Stimulated activated naive CD8-positive, alpha-beta T cell treated with anti-CD3 and anti-CD28 coated beads, Interleukin-15, Interleukin-2, amounts not matched to agents 100 ng/mL and 50 ng/mL, for 24 hours (primary cell): ENCODE data around the gene FAM149A.

Experiments
- H3K27ac Mint-ChIP-seq: one replicate; pipeline ENCODE4 v1.8.0; 2021; ENCODE audit warnings: mild to moderate bottlenecking, mixed read lengths
- H3K27me3 Mint-ChIP-seq: one replicate; pipeline ENCODE4 v1.8.0; 2021; ENCODE audit warnings: mixed read lengths
- H3K36me3 Mint-ChIP-seq: one replicate; pipeline ENCODE4 v1.8.0; 2021; ENCODE audit warnings: low read depth, mixed read lengths
- H3K4me1 Mint-ChIP-seq: one replicate; pipeline ENCODE4 v1.8.0; 2021; ENCODE audit warnings: low read depth, mixed read lengths
- H3K4me3 Mint-ChIP-seq: one replicate; pipeline ENCODE4 v1.8.0; 2021; ENCODE audit warnings: mild to moderate bottlenecking, mixed read lengths
- H3K9me3 Mint-ChIP-seq: one replicate; pipeline ENCODE4 v1.8.0; 2021; ENCODE audit warnings: mixed read lengths

FAM149A gene

DNA sequence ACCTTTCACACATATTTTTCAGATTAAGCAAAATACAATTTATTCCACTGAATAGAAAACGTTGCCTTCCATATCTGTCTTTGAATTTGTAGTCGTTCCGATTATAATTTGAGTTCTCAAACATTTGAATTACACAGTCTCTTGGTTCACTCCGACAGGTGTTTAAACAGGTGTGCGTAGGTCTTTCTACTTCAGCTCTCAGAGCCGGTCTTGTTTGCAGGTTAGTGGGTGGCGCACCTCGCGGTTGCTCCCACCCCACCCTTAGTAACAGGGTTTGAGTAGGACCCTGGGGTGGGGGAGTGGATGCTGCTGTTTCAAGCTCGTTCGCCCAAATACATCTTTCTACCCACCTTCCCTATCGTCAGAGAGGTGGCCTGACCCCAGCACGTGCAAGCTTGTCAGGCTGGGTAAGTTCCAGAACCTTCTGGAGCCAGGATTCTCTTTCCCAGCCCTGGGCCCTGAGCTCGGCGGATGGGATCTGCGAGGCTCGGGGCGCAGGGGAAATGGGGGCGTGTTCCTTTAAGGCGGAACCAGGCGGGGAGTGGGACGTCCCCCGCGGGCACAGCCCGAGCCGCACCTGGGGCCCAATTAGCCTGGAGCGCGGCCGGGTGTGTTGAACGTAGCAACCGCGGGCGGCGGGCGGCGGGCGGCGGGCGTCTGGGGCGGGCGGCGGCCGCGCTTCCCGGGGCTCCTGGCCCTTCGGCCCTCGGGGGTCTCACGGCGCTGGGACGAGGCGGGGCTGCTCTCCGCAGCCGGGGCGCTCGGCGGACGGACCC is at the start of gene FAM149A:
Gene FAM149A (plus strand): TSS at position 591 of the 776 bp plus-strand sequence.
- Mint-ChIP-seq H3K36me3 (no peaks in the 10 kb centered on the region), H3K4me1 (peaks cover 8% of the 10 kb centered on the region), H3K27me3 (peaks cover 57% of the 10 kb centered on the region), H3K4me3 (peak within 1 kb of the TSS; percentile 76), H3K9me3 (no peaks in the 10 kb centered on the region), H3K27ac (no peak within 1 kb of the TSS)

- Mint-ChIP-seq H3K9me3 (no peaks in the 10 kb centered on the region), H3K27me3 (peaks cover 30% of the 10 kb centered on the region), H3K4me1 (peaks cover 16% of the 10 kb centered on the region), H3K4me3 (no peak overlapping the region), H3K27ac (no peak overlapping the region), H3K36me3 (no peaks in the 10 kb centered on the region)
Measured at GRCh38 chr4:186058253-186058979, 46.1 kb upstream of the FAM149A start.

GRCh38 chr4:186058980-186059316 is 45.6 kb upstream of the FAM149A start:
- Mint-ChIP-seq H3K4me1 (peaks cover 16% of the 10 kb centered on the region), H3K4me3 (no peak overlapping the region), H3K27ac (no peak overlapping the region)

DNA sequence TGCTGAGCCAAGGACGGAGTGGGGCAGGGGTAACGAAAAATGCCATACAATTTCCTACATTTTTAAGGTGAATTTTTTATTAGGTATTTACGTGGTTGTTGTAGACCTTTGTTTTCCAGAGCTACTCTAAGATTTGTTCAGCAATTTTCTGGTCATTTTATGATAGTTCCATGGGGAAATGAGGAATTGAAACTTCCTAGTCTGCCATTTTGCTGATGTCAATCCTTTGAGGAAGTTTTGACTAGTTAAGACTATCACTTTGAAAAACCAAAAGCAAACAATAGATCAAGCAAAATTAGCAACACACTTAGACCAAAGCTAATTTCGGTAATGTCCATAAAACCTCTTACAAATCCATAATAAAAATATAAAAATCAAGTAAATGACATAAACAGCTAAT is 42.6 kb upstream of the FAM149A start:
- Mint-ChIP-seq H3K27ac (no peak overlapping the region), H3K36me3 (no peaks in the 10 kb centered on the region), H3K4me1 (peaks cover 16% of the 10 kb centered on the region), H3K27me3 (peaks cover 48% of the 10 kb centered on the region), H3K4me3 (no peak overlapping the region), H3K9me3 (no peaks in the 10 kb centered on the region)

More at GRCh38 chr4:186058980-186059316, 45.6 kb upstream of the FAM149A start:
- no peaks in the 10 kb centered on the region for H3K36me3 Mint-ChIP-seq
- H3K9me3 Mint-ChIP-seq, result no peaks in the 10 kb centered on the region
- peaks cover 34% of the 10 kb centered on the region for H3K27me3 Mint-ChIP-seq

GRCh38 chr4:186067757-186068385 is 36.6 kb upstream of the FAM149A start:
- Mint-ChIP-seq H3K27ac (no peak overlapping the region), H3K4me1 (peaks cover 14% of the 10 kb centered on the region), H3K9me3 (no peaks in the 10 kb centered on the region), H3K4me3 (peak overlapping the region; percentile 81), H3K27me3 (peaks cover 23% of the 10 kb centered on the region), H3K36me3 (no peaks in the 10 kb centered on the region)

DNA sequence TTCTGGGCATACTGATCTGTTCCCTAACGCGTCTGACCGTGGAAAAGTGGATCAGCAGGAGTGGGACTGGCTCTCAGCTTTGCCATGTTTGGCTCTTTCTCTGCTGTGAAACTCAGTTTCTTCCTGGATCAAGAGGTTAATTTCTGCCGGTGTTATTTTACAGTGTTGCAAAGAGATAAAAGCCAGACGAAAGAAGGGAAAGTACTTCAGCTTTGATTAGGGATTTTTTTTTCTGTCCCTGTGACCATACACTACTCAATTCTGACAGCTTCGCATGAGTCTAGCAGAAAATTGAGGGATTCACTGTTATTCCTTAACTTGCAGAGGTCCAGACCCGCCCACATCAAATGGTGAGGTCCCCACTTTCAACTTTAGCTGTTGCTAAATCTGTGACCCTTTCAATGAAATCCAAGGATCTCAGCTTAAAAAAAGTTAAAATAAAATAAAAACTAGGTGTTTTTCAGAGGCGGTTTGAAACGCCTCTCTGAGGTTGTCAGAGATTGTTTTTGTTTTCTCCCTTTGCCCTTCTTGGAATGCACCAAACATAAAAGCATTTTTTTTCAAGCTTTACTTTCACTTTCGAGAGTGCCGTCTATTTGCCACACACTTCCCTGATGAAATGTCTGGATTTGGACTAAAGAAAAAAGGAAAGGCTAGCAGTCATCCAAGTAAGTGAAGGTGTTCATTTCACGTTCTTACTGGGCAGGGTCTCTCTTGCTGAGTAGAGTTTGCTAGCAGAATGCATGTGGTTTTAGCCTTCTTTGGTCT is 35.7 kb upstream of the FAM149A start, which contains the start of gene TLR3:
Gene TLR3 (plus strand): TSS at position 576 of the 768 bp plus-strand sequence. CDS start 7,464 bp downstream, outside the sequence.
- peaks cover 21% of the 10 kb centered on the region for H3K27me3 Mint-ChIP-seq
- H3K4me1 Mint-ChIP-seq, result peaks cover 14% of the 10 kb centered on the region
- no peaks in the 10 kb centered on the region for H3K9me3 Mint-ChIP-seq
- H3K4me3 Mint-ChIP-seq, result peak within 1 kb of the TSS; percentile 81
- no peak within 1 kb of the TSS for H3K27ac Mint-ChIP-seq
- H3K36me3 Mint-ChIP-seq, result no peaks in the 10 kb centered on the region

DNA sequence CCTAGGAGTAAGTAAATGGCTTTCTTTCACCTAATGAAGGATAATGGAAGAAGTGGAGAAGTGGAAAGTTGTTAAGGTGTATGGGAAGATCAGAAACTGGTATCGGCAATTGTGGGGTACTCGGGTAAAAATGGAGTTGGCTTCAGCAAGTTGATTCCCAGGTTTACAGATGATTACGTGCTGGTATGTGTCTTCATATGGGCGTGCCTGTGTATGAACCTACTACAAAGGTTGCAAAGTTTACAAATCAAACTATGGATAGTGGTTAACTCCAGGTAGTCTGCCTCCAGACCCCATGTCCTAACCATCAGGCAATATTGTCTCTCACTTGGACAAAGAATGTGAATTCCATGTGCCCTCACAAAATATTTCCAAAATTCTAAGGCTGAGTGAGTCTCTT is 34.8 kb upstream of the FAM149A start:
- Mint-ChIP-seq H3K27ac (no peak overlapping the region), H3K27me3 (peaks cover 19% of the 10 kb centered on the region), H3K9me3 (no peaks in the 10 kb centered on the region), H3K4me3 (no peak overlapping the region), H3K36me3 (no peaks in the 10 kb centered on the region), H3K4me1 (peaks cover 14% of the 10 kb centered on the region)

DNA sequence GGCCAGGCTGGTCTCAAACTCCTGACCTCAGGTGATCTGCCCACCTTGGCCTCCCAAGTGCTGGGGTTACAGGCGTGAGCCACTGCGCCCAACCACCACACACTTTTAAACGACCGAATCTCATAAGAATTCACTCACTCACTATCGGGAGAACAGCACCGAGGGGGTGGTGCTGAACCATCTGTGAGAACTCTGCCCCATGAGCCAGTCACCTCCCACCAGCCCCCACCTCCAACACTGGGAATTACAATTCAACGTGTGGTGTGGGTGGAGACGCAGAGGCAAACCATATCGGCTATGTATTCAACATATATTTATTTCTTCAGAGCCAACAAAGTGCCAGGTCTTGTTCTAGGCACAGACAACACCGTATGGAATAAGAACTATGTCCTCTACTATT is 32.0 kb upstream of the FAM149A start:
- Mint-ChIP-seq H3K9me3 (no peaks in the 10 kb centered on the region), H3K36me3 (no peaks in the 10 kb centered on the region), H3K4me3 (no peak overlapping the region), H3K27ac (no peak overlapping the region), H3K4me1 (peaks cover 14% of the 10 kb centered on the region), H3K27me3 (no peaks in the 10 kb centered on the region)

DNA sequence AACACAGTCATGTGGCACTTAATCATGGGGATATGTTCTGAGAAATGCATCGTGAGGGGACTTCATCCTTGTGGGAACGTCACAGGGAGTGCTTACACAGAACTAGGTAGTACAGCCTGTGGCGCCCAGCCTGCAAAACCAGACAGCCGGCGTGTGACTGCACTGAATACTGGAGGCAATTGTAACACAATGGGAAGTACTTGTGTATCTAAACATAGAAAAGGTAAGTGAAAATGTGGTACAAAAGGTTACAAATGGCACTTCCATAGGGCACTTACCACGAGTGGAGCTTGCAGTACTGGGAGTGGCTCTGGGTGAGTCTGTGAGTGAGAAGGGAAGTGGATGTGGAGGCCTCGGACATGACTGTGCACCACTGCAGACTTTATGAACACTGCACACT is 30.3 kb upstream of the FAM149A start:
- no peak overlapping the region for H3K27ac Mint-ChIP-seq
- H3K9me3 Mint-ChIP-seq, result no peaks in the 10 kb centered on the region
- no peak overlapping the region for H3K4me3 Mint-ChIP-seq
- no peaks in the 10 kb centered on the region for H3K27me3 Mint-ChIP-seq
- H3K36me3 Mint-ChIP-seq, result no peaks in the 10 kb centered on the region
- H3K4me1 Mint-ChIP-seq, result peaks cover 5% of the 10 kb centered on the region

DNA sequence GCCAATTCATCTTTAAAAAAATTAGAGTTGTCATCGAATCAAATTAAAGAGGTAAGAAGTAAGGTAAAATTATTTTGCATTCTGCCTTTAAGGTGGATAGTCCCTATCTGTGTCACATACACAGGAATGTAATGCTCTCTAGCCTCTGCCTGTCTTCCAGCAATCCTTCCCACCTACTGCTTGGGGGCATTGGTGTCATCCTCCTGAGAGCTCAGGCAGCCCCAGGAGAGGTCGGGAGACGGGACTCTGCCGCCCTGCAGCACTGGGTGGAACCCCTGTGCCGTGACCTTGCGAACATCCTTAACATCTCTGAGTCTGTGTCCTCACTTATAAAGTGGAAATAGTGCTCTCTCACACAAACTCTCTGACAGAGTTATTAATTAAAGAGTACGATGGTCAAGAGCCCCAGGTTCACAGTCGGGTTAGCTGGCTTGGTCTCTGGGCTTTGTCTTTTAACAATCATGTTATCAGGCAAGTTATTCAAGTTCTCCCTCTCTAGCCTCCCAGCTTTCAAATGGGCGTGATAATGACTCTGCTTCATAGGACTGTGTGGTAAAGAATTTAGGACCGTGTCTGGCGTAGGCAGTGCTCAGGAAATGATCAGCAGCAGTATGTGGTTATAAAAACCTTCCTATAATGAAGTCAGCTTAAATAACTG is 25.4 kb upstream of the FAM149A start:
- no peaks in the 10 kb centered on the region for H3K9me3 Mint-ChIP-seq
- no peak overlapping the region for H3K4me3 Mint-ChIP-seq
- H3K27ac Mint-ChIP-seq, result no peak overlapping the region
- no peaks in the 10 kb centered on the region for H3K27me3 Mint-ChIP-seq
- H3K4me1 Mint-ChIP-seq, result no peaks in the 10 kb centered on the region
- H3K36me3 Mint-ChIP-seq, result no peaks in the 10 kb centered on the region

GRCh38 chr4:186079694-186080093 is 24.8 kb upstream of the FAM149A start:
- Mint-ChIP-seq H3K4me3 (no peak overlapping the region), H3K27me3 (no peaks in the 10 kb centered on the region), H3K27ac (no peak overlapping the region), H3K9me3 (no peaks in the 10 kb centered on the region), H3K4me1 (no peaks in the 10 kb centered on the region), H3K36me3 (no peaks in the 10 kb centered on the region)

DNA sequence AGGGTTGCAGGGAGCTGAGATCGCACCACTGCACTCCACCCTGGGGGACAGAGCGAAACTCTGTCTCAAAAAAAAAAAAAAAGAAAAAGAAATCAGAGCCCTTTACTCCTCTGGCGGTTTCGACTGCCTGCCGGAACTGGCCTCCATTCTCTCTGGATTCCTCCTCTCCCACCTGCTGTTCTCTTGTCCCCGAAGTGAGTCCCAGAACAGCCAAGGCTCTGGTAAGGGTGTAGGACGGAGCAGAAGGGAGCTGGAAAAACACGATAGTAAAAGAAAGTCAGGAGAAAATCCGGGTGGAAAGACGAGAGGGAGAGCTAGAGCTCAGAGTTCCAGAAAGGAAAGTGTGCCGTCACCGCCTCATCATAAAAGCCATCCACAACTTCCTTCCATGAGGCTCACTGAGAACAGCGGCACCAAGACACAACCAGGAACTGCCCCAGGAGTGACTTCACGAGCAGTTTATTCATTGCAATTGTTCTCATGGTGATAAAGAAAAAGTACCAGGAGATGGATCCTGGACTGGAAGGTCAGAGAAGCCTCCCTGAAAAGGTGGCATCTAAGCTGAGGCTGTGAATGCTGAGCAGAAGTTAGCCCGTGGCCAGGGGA is 23.2 kb upstream of the FAM149A start:
- H3K27me3 Mint-ChIP-seq, result no peaks in the 10 kb centered on the region
- H3K4me3 Mint-ChIP-seq, result no peak overlapping the region
- H3K36me3 Mint-ChIP-seq, result no peaks in the 10 kb centered on the region
- H3K4me1 Mint-ChIP-seq, result no peaks in the 10 kb centered on the region
- H3K9me3 Mint-ChIP-seq, result no peaks in the 10 kb centered on the region
- H3K27ac Mint-ChIP-seq, result no peak overlapping the region

DNA sequence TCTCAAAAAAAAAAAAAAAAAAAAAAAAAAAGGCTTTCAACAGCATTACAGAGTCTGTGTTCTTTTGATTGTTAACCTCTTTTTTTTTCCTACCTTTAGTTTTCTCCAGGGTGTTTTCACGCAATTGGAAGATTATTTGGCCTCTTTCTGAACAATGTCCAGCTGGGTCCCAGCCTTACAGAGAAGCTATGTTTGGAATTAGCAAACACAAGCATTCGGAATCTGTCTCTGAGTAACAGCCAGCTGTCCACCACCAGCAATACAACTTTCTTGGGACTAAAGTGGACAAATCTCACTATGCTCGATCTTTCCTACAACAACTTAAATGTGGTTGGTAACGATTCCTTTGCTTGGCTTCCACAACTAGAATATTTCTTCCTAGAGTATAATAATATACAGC is 22.3 kb upstream of the FAM149A start:
- Mint-ChIP-seq H3K27me3 (no peaks in the 10 kb centered on the region), H3K4me3 (no peak overlapping the region), H3K36me3 (no peaks in the 10 kb centered on the region), H3K27ac (no peak overlapping the region), H3K9me3 (no peaks in the 10 kb centered on the region), H3K4me1 (no peaks in the 10 kb centered on the region)

GRCh38 chr4:186088523-186088922 is 16.0 kb upstream of the FAM149A start:
- H3K27me3 Mint-ChIP-seq, result peaks cover 4% of the 10 kb centered on the region
- H3K36me3 Mint-ChIP-seq, result no peaks in the 10 kb centered on the region
- H3K27ac Mint-ChIP-seq, result no peak overlapping the region
- H3K4me1 Mint-ChIP-seq, result no peaks in the 10 kb centered on the region
- H3K9me3 Mint-ChIP-seq, result no peaks in the 10 kb centered on the region
- no peak overlapping the region for H3K4me3 Mint-ChIP-seq
